ENCODE results near the gene TEFM. TPM values are rescaled to one million over a fixed set of nuclear protein-coding genes. Genes with fewer than 3 reads are reported as not detected.

TEFM gene
- total and polyA plus RNA-seq, 2 experiments from 2014 or later, result 8.1 to 24.7 TPM

- Histone ChIP-seq H3K4me3 (no peak overlapping the region), H3K27ac (no peak overlapping the region), H3K36me3 (ENCODE audit: low read depth) (no peaks in the 10 kb centered on the region), H4K20me1 (ENCODE audit: insufficient read depth) (no peaks in the 10 kb centered on the region), H3K9ac (no peak overlapping the region), H2AFZ (no peak overlapping the region), H3K79me2 (ENCODE audit: insufficient read depth) (no peaks in the 10 kb centered on the region), H3K4me1 (ENCODE audit: insufficient read depth) (no peaks in the 10 kb centered on the region), H3K9me3 (ENCODE audit: low read depth) (no peaks in the 10 kb centered on the region), H3F3A (ENCODE audit: insufficient read depth) (no peaks in the 10 kb centered on the region), H3K27me3 (replicated peaks; ENCODE audit: insufficient read depth) (peaks cover 3% of the 10 kb centered on the region; the same call in 1 of the 2 replicates), H3K9me2 (ENCODE audit: insufficient read depth) (no peaks in the 10 kb centered on the region), H3K4me2 (ENCODE audit: unreplicated experiment) (no peak overlapping the region)
- no peak for TF ChIP-seq EZH2phosphoT487 (IDR thresholded peaks at IDR 0.05; ENCODE audit: insufficient read depth, low read depth)
- WGBS, 2 experiments (ENCODE audit: low coverage in 1 of 2, low lambda C conversion rate in 2 of 2, missing lambda C conversion rate in 2 of 2), result 38 to 40% methylated on average over 8 of the region's 8 CpGs
- no peak for DNase-seq
- in situ Hi-C loops (cut with MboI), result no loop called here
Observed at GRCh38 chr17:30929081-30929633, 23.1 kb upstream of the TEFM start.

GRCh38 chr17:30928584-30928983 lies 22.5 kb upstream of the TEFM start:
- Histone ChIP-seq H3K9me2 (ENCODE audit: insufficient read depth) (no peaks in the 10 kb centered on the region), H2AFZ (no peak overlapping the region), H3K9ac (no peak overlapping the region), H3K27me3 (replicated peaks; ENCODE audit: insufficient read depth) (peaks cover 4% of the 10 kb centered on the region; the same call in 1 of the 2 replicates), H4K20me1 (ENCODE audit: insufficient read depth) (no peaks in the 10 kb centered on the region), H3K9me3 (ENCODE audit: low read depth) (no peaks in the 10 kb centered on the region), H3K4me2 (ENCODE audit: unreplicated experiment) (no peak overlapping the region), H3F3A (ENCODE audit: insufficient read depth) (no peaks in the 10 kb centered on the region), H3K27ac (no peak overlapping the region), H3K79me2 (ENCODE audit: insufficient read depth) (no peaks in the 10 kb centered on the region), H3K4me3 (no peak overlapping the region), H3K4me1 (ENCODE audit: insufficient read depth) (no peaks in the 10 kb centered on the region), H3K36me3 (ENCODE audit: low read depth) (no peaks in the 10 kb centered on the region)
- in situ Hi-C loops (cut with MboI), result no loop called here
- no peak for DNase-seq
- TF ChIP-seq EZH2phosphoT487 (IDR thresholded peaks at IDR 0.05; ENCODE audit: insufficient read depth, low read depth) (no peak), EZH2 (IDR thresholded peaks at IDR 0.05; ENCODE audit: insufficient read depth, poor library complexity, severe bottlenecking) (no peak)
- 86% methylated on average over 3 of the region's 3 CpGs for WGBS, 2 experiments (ENCODE audit: low coverage in 1 of 2, low lambda C conversion rate in 2 of 2, missing lambda C conversion rate in 2 of 2)

- Histone ChIP-seq H2AFZ (no peak overlapping the region), H3K4me2 (ENCODE audit: unreplicated experiment) (no peak overlapping the region), H3K27me3 (replicated peaks; ENCODE audit: insufficient read depth) (peaks cover 12% of the 10 kb centered on the region; the same call in 1 of the 2 replicates), H4K20me1 (ENCODE audit: insufficient read depth) (no peaks in the 10 kb centered on the region), H3K9me3 (ENCODE audit: low read depth) (no peaks in the 10 kb centered on the region), H3K79me2 (ENCODE audit: insufficient read depth) (no peaks in the 10 kb centered on the region), H3K9me2 (ENCODE audit: insufficient read depth) (no peaks in the 10 kb centered on the region), H3K4me3 (no peak overlapping the region), H3K4me1 (ENCODE audit: insufficient read depth) (no peaks in the 10 kb centered on the region), H3K9ac (no peak overlapping the region), H3K36me3 (ENCODE audit: low read depth) (no peaks in the 10 kb centered on the region), H3F3A (ENCODE audit: insufficient read depth) (no peaks in the 10 kb centered on the region), H3K27ac (no peak overlapping the region)
- no peak for TF ChIP-seq EZH2phosphoT487 (IDR thresholded peaks at IDR 0.05; ENCODE audit: insufficient read depth, low read depth)
- no peak for TF ChIP-seq EZH2 (IDR thresholded peaks at IDR 0.05; ENCODE audit: insufficient read depth, poor library complexity, severe bottlenecking)
- no peak for DNase-seq
- 71 to 77% methylated on average over 5 of the region's 5 CpGs for WGBS, 2 experiments (ENCODE audit: low coverage in 1 of 2, low lambda C conversion rate in 2 of 2, missing lambda C conversion rate in 2 of 2)
- in situ Hi-C loops (cut with MboI), result no loop called here
Observed at GRCh38 chr17:30927756-30928155, 21.7 kb upstream of the TEFM start.

GRCh38 chr17:30926516-30926915 lies 20.5 kb upstream of the TEFM start:
- H3K9me3 ChIP-seq (ENCODE audit: low read depth), result no peaks in the 10 kb centered on the region
- no peaks in the 10 kb centered on the region for H4K20me1 ChIP-seq (ENCODE audit: insufficient read depth)
- H3K9me2 ChIP-seq (ENCODE audit: insufficient read depth), result no peaks in the 10 kb centered on the region
- H3K9ac ChIP-seq, result no peak overlapping the region
- H3K4me1 ChIP-seq (ENCODE audit: insufficient read depth), result no peaks in the 10 kb centered on the region
- H3K4me3 ChIP-seq, result no peak overlapping the region
- peak; percentile 19 for DNase-seq
- H3K27me3 ChIP-seq (replicated peaks; ENCODE audit: insufficient read depth), result peaks cover 19% of the 10 kb centered on the region
- in situ Hi-C loops (cut with MboI), result no loop called here
- 76 to 79% methylated on average over 6 of the region's 6 CpGs for WGBS, 2 experiments (ENCODE audit: low coverage in 1 of 2, low lambda C conversion rate in 2 of 2, missing lambda C conversion rate in 2 of 2)
- no peaks in the 10 kb centered on the region for H3K36me3 ChIP-seq (ENCODE audit: low read depth)
- no peak overlapping the region for H3K4me2 ChIP-seq (ENCODE audit: unreplicated experiment)
- TF ChIP-seq EZH2phosphoT487 (IDR thresholded peaks at IDR 0.05; ENCODE audit: insufficient read depth, low read depth) (no peak), EZH2 (IDR thresholded peaks at IDR 0.05; ENCODE audit: insufficient read depth, poor library complexity, severe bottlenecking) (no peak)
- H3K27ac ChIP-seq, result no peak overlapping the region
- no peak overlapping the region for H2AFZ ChIP-seq
- no peaks in the 10 kb centered on the region for H3K79me2 ChIP-seq (ENCODE audit: insufficient read depth)
- no peaks in the 10 kb centered on the region for H3F3A ChIP-seq (ENCODE audit: insufficient read depth)

GRCh38 chr17:30924341-30924740 lies 18.3 kb upstream of the TEFM start:
- in situ Hi-C loops (cut with MboI), result no loop called here
- Histone ChIP-seq H3K9ac (no peak overlapping the region), H3K9me3 (ENCODE audit: low read depth) (no peaks in the 10 kb centered on the region), H3K79me2 (ENCODE audit: insufficient read depth) (no peaks in the 10 kb centered on the region), H3K36me3 (ENCODE audit: low read depth) (no peaks in the 10 kb centered on the region), H3K27ac (no peak overlapping the region), H3K27me3 (replicated peaks; ENCODE audit: insufficient read depth) (peaks cover 22% of the 10 kb centered on the region), H2AFZ (no peak overlapping the region), H3K4me3 (no peak overlapping the region), H3K4me1 (ENCODE audit: insufficient read depth) (peaks cover 3% of the 10 kb centered on the region; the same call in 1 of the 2 replicates), H3K4me2 (ENCODE audit: unreplicated experiment) (no peak overlapping the region), H4K20me1 (ENCODE audit: insufficient read depth) (no peaks in the 10 kb centered on the region), H3K9me2 (ENCODE audit: insufficient read depth) (no peaks in the 10 kb centered on the region), H3F3A (ENCODE audit: insufficient read depth) (no peaks in the 10 kb centered on the region)
- 44 to 65% methylated on average over 2 of the region's 2 CpGs for WGBS, 2 experiments (ENCODE audit: low coverage in 1 of 2, low lambda C conversion rate in 2 of 2, missing lambda C conversion rate in 2 of 2)
- TF ChIP-seq EZH2 (IDR thresholded peaks at IDR 0.05; ENCODE audit: insufficient read depth, poor library complexity, severe bottlenecking) (no peak), EZH2phosphoT487 (IDR thresholded peaks at IDR 0.05; ENCODE audit: insufficient read depth, low read depth) (no peak)
- no peak for DNase-seq

Data from GM23248 (cell line).